Liver (tissue), 3 donors: ENCODE data around the gene IFT20.

Source experiments
- FOXA1 ChIP-seq: IDR thresholded peaks from 2 replicates; pipeline ENCODE4 v1.6.1; 2016; ENCODE audit warnings: antibody characterized with exemption
- GABPA ChIP-seq, 2 donors: IDR thresholded peaks in 1 of 2; conservative IDR thresholded peaks in 1 of 2; 2 replicates each; pipeline ENCODE4 v1.6.1; 2016; ENCODE audit warnings: antibody characterized with exemption in 2 of 2, mild to moderate bottlenecking in 1 of 2, moderate library complexity in 1 of 2
- HNF4G ChIP-seq: IDR thresholded peaks from 2 replicates; pipeline ENCODE4 v1.6.1; 2016; ENCODE audit warnings: antibody characterized with exemption
- RAD21 ChIP-seq, 2 donors: IDR thresholded peaks; 2 replicates each; pipeline ENCODE4 v1.6.1; 2016; ENCODE audit warnings: antibody characterized with exemption in 2 of 2, mild to moderate bottlenecking in 2 of 2
- RXRA ChIP-seq, 2 donors: IDR thresholded peaks; 2 replicates each; pipeline ENCODE4 v1.6.1; 2017 to 2018; ENCODE audit warnings: antibody characterized with exemption in 2 of 2, mild to moderate bottlenecking in 1 of 2
- SP1 ChIP-seq: IDR thresholded peaks from 2 replicates; pipeline ENCODE4 v1.6.1; 2018; ENCODE audit warnings: antibody characterized with exemption, mild to moderate bottlenecking
- YY1 ChIP-seq: IDR thresholded peaks from 2 replicates; pipeline ENCODE4 v1.6.1; 2016; ENCODE audit warnings: antibody characterized with exemption, mild to moderate bottlenecking
- ZBTB33 ChIP-seq: IDR thresholded peaks from 2 replicates; pipeline ENCODE4 v1.6.1; 2016; ENCODE audit warnings: antibody characterized with exemption
- TF ChIP-seq, protein P1 (sequence below): fragments of 150-350 bp; IDR thresholded peaks from 2 replicates; pipeline ENCODE4 v1.5.1; 2017; ENCODE audit warnings: improper control_type of control experiment, low read depth, low read length; ENCODE audit not compliant: missing input control
- TF ChIP-seq, protein P2 (sequence below): IDR thresholded peaks from 2 replicates; pipeline ENCODE4 v1.6.1; 2016; ENCODE audit warnings: antibody characterized with exemption, mild to moderate bottlenecking
- donor health status: healthy.
- donor health status: healthy.

GRCh38 chr17:28317966-28318758 is 17.1 kb downstream of the IFT20 start:
- TF ChIP-seq, protein P1, sequence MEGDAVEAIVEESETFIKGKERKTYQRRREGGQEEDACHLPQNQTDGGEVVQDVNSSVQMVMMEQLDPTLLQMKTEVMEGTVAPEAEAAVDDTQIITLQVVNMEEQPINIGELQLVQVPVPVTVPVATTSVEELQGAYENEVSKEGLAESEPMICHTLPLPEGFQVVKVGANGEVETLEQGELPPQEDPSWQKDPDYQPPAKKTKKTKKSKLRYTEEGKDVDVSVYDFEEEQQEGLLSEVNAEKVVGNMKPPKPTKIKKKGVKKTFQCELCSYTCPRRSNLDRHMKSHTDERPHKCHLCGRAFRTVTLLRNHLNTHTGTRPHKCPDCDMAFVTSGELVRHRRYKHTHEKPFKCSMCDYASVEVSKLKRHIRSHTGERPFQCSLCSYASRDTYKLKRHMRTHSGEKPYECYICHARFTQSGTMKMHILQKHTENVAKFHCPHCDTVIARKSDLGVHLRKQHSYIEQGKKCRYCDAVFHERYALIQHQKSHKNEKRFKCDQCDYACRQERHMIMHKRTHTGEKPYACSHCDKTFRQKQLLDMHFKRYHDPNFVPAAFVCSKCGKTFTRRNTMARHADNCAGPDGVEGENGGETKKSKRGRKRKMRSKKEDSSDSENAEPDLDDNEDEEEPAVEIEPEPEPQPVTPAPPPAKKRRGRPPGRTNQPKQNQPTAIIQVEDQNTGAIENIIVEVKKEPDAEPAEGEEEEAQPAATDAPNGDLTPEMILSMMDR, result no peak
- TF ChIP-seq GABPA (IDR thresholded peaks at IDR 0.05 in 1 of 2, conservative IDR thresholded peaks at IDR 0.05 in 1 of 2) (no peak), YY1 (no peak), ZBTB33 (no peak), SP1 (no peak), HNF4G (no peak), RXRA (IDR thresholded peaks at IDR 0.05) (no peak), FOXA1 (no peak), RAD21 (IDR thresholded peaks at IDR 0.05) (no peak)
- TF ChIP-seq, protein P2, sequence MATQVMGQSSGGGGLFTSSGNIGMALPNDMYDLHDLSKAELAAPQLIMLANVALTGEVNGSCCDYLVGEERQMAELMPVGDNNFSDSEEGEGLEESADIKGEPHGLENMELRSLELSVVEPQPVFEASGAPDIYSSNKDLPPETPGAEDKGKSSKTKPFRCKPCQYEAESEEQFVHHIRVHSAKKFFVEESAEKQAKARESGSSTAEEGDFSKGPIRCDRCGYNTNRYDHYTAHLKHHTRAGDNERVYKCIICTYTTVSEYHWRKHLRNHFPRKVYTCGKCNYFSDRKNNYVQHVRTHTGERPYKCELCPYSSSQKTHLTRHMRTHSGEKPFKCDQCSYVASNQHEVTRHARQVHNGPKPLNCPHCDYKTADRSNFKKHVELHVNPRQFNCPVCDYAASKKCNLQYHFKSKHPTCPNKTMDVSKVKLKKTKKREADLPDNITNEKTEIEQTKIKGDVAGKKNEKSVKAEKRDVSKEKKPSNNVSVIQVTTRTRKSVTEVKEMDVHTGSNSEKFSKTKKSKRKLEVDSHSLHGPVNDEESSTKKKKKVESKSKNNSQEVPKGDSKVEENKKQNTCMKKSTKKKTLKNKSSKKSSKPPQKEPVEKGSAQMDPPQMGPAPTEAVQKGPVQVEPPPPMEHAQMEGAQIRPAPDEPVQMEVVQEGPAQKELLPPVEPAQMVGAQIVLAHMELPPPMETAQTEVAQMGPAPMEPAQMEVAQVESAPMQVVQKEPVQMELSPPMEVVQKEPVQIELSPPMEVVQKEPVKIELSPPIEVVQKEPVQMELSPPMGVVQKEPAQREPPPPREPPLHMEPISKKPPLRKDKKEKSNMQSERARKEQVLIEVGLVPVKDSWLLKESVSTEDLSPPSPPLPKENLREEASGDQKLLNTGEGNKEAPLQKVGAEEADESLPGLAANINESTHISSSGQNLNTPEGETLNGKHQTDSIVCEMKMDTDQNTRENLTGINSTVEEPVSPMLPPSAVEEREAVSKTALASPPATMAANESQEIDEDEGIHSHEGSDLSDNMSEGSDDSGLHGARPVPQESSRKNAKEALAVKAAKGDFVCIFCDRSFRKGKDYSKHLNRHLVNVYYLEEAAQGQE, result no peak
